T47D (cell line): ENCODE measurements around the gene FAM168A.
"Not testable (repeated sequence)": the region's sequence is repeated elsewhere in the genome, so short reads cannot be mapped to it uniquely, and the experiment has no call there.

Experiments used
- DNase-seq, 2 experiments: peaks; one replicate each; pipeline versions ENCODE4 v3.0.0 to v3.0.0-alpha.2; 2011 to 2012; ENCODE audit warnings: low read depth in 1 of 2, low spot score in 1 of 2
- JUND ChIP-seq: IDR thresholded peaks from 2 replicates; pipeline ENCODE4 v1.6.1; 2012; ENCODE audit warnings: low read depth
- in situ Hi-C: cut with HindIII; loops from 2 replicates; pipeline ENCODE4 v1.10.0; 2016; ENCODE audit warnings: low sequenced_read_pairs, low pct_unique_long_range_greater_than_20kb

Gene FAM168A

GRCh38 chr11:73584831-73585230, 13.1 kb downstream of the FAM168A start:
- no peak for DNase-seq
- no peak for TF ChIP-seq JUND
- in situ Hi-C loops: no loop called here

GRCh38 chr11:73582653-73583052, 15.3 kb downstream of the FAM168A start:
- in situ Hi-C loops: no loop called here
- DNase-seq: no peak
- TF ChIP-seq JUND: no peak

GRCh38 chr11:73580749-73581148, 17.2 kb downstream of the FAM168A start:
- DNase-seq, in situ Hi-C loops: not testable (repeated sequence)

GRCh38 chr11:73579641-73580434, 18.1 kb downstream of the FAM168A start:
- DNase-seq: no peak
- TF ChIP-seq JUND: no peak
- in situ Hi-C loops: no loop called here

- peak in 1 of 2 experiments; percentile 67 for DNase-seq
- TF ChIP-seq JUND: no peak
- in situ Hi-C loops: no loop called here
These were observed 19.2 kb downstream of the FAM168A start for GRCh38 chr11:73578592-73579185.

- in situ Hi-C loops: no loop called here
- no peak for DNase-seq
- no peak for TF ChIP-seq JUND
These were observed 20.4 kb downstream of the FAM168A start for GRCh38 chr11:73577496-73577917.

- in situ Hi-C loops: no loop called here
- no peak for TF ChIP-seq JUND
- no peak for DNase-seq
These were observed 21.7 kb downstream of the FAM168A start for GRCh38 chr11:73576185-73576614.

GRCh38 chr11:73571982-73572381, 25.9 kb downstream of the FAM168A start:
- in situ Hi-C loops, DNase-seq: not testable (repeated sequence)

- in situ Hi-C loops: no loop called here
- DNase-seq: no peak
- no peak for TF ChIP-seq JUND
These were observed 27.3 kb downstream of the FAM168A start for GRCh38 chr11:73570415-73571114.

- no peak for DNase-seq
- in situ Hi-C loops: no loop called here
- no peak for TF ChIP-seq JUND
These were observed 30.7 kb downstream of the FAM168A start for GRCh38 chr11:73566977-73567755.

- DNase-seq: no peak
- in situ Hi-C loops: no loop called here
- TF ChIP-seq JUND: no peak
These were observed 31.5 kb downstream of the FAM168A start for GRCh38 chr11:73566422-73566821.

GRCh38 chr11:73565804-73566203, 32.1 kb downstream of the FAM168A start:
- no peak for DNase-seq
- no peak for TF ChIP-seq JUND
- in situ Hi-C loops: no loop called here
